Measurements from ENCODE around the gene PLEKHD1.

The PLEKHD1 gene

GRCh38 chr14:69567563-69567962 is 83.0 kb downstream of the PLEKHD1 start (continued):
- TF ChIP-seq TSHZ2 (CRISPR knock-in tag; IDR thresholded peaks at IDR 0.05), result no peak
- no peak for TF ChIP-seq ZFP30 (CRISPR knock-in tag; IDR thresholded peaks at IDR 0.05)
- no peak for TF ChIP-seq CSDC2 (CRISPR knock-in tag; IDR thresholded peaks at IDR 0.05)
- TF ChIP-seq BACH2 (CRISPR knock-in tag; IDR thresholded peaks at IDR 0.05; ENCODE audit: borderline replicate concordance), result no peak
- no peak for TF ChIP-seq PATZ1 (CRISPR knock-in tag; IDR thresholded peaks at IDR 0.05; ENCODE audit: borderline replicate concordance)
- TF ChIP-seq ISL1 (CRISPR knock-in tag; IDR thresholded peaks at IDR 0.05), result no peak
- no peak for TF ChIP-seq GLIS3 (CRISPR knock-in tag; IDR thresholded peaks at IDR 0.05)
- no peak for TF ChIP-seq ZNF8 (CRISPR knock-in tag; IDR thresholded peaks at IDR 0.05)

- no peak for ATAC-seq
- TF ChIP-seq ZNF70 (CRISPR knock-in tag; IDR thresholded peaks at IDR 0.05), result no peak
- no peak for TF ChIP-seq ISL1 (CRISPR knock-in tag; IDR thresholded peaks at IDR 0.05)
- TF ChIP-seq OSR1 (CRISPR knock-in tag; IDR thresholded peaks at IDR 0.05), result no peak
- TF ChIP-seq CSRNP3 (CRISPR knock-in tag; IDR thresholded peaks at IDR 0.05), result no peak
- no peak for TF ChIP-seq ZNF565 (CRISPR knock-in tag; conservative IDR thresholded peaks at IDR 0.05; ENCODE audit: low read depth)
These were observed 85.3 kb downstream of the PLEKHD1 start for GRCh38 chr14:69569859-69570258.

GRCh38 chr14:69570836-69571330 is 86.4 kb downstream of the PLEKHD1 start:
- no peak for ATAC-seq

More at GRCh38 chr14:69570836-69571330, 86.4 kb downstream of the PLEKHD1 start:
- no peak for TF ChIP-seq ARNTL (CRISPR knock-in tag; IDR thresholded peaks at IDR 0.05; ENCODE audit: borderline replicate concordance, low read depth)
- TF ChIP-seq SNAI2 (CRISPR knock-in tag; IDR thresholded peaks at IDR 0.05), result no peak
- no peak for TF ChIP-seq ESRRG (CRISPR knock-in tag; IDR thresholded peaks at IDR 0.05)
- TF ChIP-seq POU6F1 (CRISPR knock-in tag; IDR thresholded peaks at IDR 0.05; ENCODE audit: borderline replicate concordance, low read depth), result no peak
- no peak for TF ChIP-seq ISL1 (CRISPR knock-in tag; IDR thresholded peaks at IDR 0.05)
- no peak for TF ChIP-seq ZNF70 (CRISPR knock-in tag; IDR thresholded peaks at IDR 0.05)
- no peak for TF ChIP-seq BACH2 (CRISPR knock-in tag; IDR thresholded peaks at IDR 0.05; ENCODE audit: borderline replicate concordance)
- no peak for TF ChIP-seq TCF4 (CRISPR knock-in tag; IDR thresholded peaks at IDR 0.05; ENCODE audit: borderline replicate concordance)
- TF ChIP-seq ZFP3 (CRISPR knock-in tag; IDR thresholded peaks at IDR 0.05), result no peak
- TF ChIP-seq CSDC2 (CRISPR knock-in tag; IDR thresholded peaks at IDR 0.05), result no peak
- TF ChIP-seq CSRNP3 (CRISPR knock-in tag; IDR thresholded peaks at IDR 0.05), result no peak
- no peak for TF ChIP-seq GLIS3 (CRISPR knock-in tag; IDR thresholded peaks at IDR 0.05)
- no peak for TF ChIP-seq RARB (CRISPR knock-in tag; IDR thresholded peaks at IDR 0.05)
- no peak for TF ChIP-seq ZC3H10 (CRISPR knock-in tag; IDR thresholded peaks at IDR 0.05)
- TF ChIP-seq ZNF8 (CRISPR knock-in tag; IDR thresholded peaks at IDR 0.05), result no peak
- no peak for TF ChIP-seq ZNF565 (CRISPR knock-in tag; conservative IDR thresholded peaks at IDR 0.05; ENCODE audit: low read depth)
- TF ChIP-seq OSR1 (CRISPR knock-in tag; IDR thresholded peaks at IDR 0.05), result no peak
